HEK293 (cell line): ENCODE results near the gene SCYGR1.

ENCODE experiments used
- SCRT2 ChIP-seq: fragments of 450-650 bp; formaldehyde crosslinking; IDR thresholded peaks from 2 replicates; pipeline ENCODE4 v1.5.1; 2016; ENCODE audit warnings: missing biosample characterization, missing genetic modification characterization
- TSHZ1 ChIP-seq: fragments of 450-650 bp; formaldehyde crosslinking; IDR thresholded peaks from 2 replicates; pipeline ENCODE4 v1.5.1; 2016; ENCODE audit warnings: missing biosample characterization, missing genetic modification characterization, borderline replicate concordance
- ZFHX2 ChIP-seq: fragments of 450-650 bp; formaldehyde crosslinking; conservative IDR thresholded peaks from 2 replicates; pipeline ENCODE4 v1.5.1; 2016; ENCODE audit warnings: missing biosample characterization, missing genetic modification characterization
- ZNF10 ChIP-seq: fragments of 450-650 bp; formaldehyde crosslinking; IDR thresholded peaks from 2 replicates; pipeline ENCODE4 v1.5.1; 2017; ENCODE audit warnings: missing biosample characterization, missing genetic modification characterization
- ZNF211 ChIP-seq: fragments of 450-650 bp; formaldehyde crosslinking; IDR thresholded peaks from 2 replicates; pipeline ENCODE4 v1.5.1; 2016; ENCODE audit warnings: low read depth, missing biosample characterization, missing genetic modification characterization
- ZNF558 ChIP-seq: fragments of 450-650 bp; formaldehyde crosslinking; IDR thresholded peaks from 2 replicates; pipeline ENCODE4 v1.5.1; 2016; ENCODE audit warnings: missing biosample characterization, missing genetic modification characterization
- ZNF654 ChIP-seq: fragments of 450-650 bp; formaldehyde crosslinking; IDR thresholded peaks from 2 replicates; pipeline ENCODE4 v1.5.1; 2016; ENCODE audit warnings: low read depth, missing biosample characterization, missing genetic modification characterization
- ZNF670 ChIP-seq: fragments of 450-650 bp; formaldehyde crosslinking; IDR thresholded peaks from 2 replicates; pipeline ENCODE4 v1.5.1; 2016; ENCODE audit warnings: missing biosample characterization, missing genetic modification characterization, low read depth
- ZNF701 ChIP-seq: fragments of 450-650 bp; formaldehyde crosslinking; IDR thresholded peaks from 2 replicates; pipeline ENCODE4 v1.5.1; 2016; ENCODE audit warnings: missing biosample characterization, missing genetic modification characterization
- ZNF843 ChIP-seq: fragments of 450-650 bp; formaldehyde crosslinking; IDR thresholded peaks from 2 replicates; pipeline ENCODE4 v1.5.1; 2016; ENCODE audit warnings: missing biosample characterization, missing genetic modification characterization
- ZXDB ChIP-seq: fragments of 450-650 bp; formaldehyde crosslinking; IDR thresholded peaks from 2 replicates; pipeline ENCODE4 v1.5.1; 2016; ENCODE audit warnings: missing biosample characterization, missing genetic modification characterization
- TF ChIP-seq, protein P1 (sequence below): fragments of 450-650 bp; formaldehyde crosslinking; IDR thresholded peaks from 2 replicates; pipeline ENCODE4 v1.5.1; 2016; ENCODE audit warnings: missing biosample characterization, missing genetic modification characterization
- TF ChIP-seq, protein P2 (sequence below): fragments of 450-650 bp; formaldehyde crosslinking; IDR thresholded peaks from 2 replicates; pipeline ENCODE4 v1.5.1; 2016; ENCODE audit warnings: missing biosample characterization, missing genetic modification characterization
- TF ChIP-seq, protein P3 (sequence below): fragments of 450-650 bp; IDR thresholded peaks from 2 replicates; pipeline ENCODE4 v1.5.1; 2018; ENCODE audit warnings: missing biosample characterization, missing genetic modification characterization
- TF ChIP-seq, protein P4 (sequence below): fragments of 450-650 bp; formaldehyde crosslinking; conservative IDR thresholded peaks from 2 replicates; pipeline ENCODE4 v1.5.1; 2016; ENCODE audit warnings: low read depth, missing biosample characterization, missing genetic modification characterization
- TF ChIP-seq, protein P5 (sequence below): fragments of 450-650 bp; formaldehyde crosslinking; IDR thresholded peaks from 2 replicates; pipeline ENCODE4 v1.5.1; 2016; ENCODE audit warnings: missing biosample characterization, missing genetic modification characterization, low read depth

SCYGR1 gene

GRCh38 chr2:227406177-227407031 is 18.7 kb upstream of the SCYGR1 start (continued):
- TF ChIP-seq, protein P1, sequence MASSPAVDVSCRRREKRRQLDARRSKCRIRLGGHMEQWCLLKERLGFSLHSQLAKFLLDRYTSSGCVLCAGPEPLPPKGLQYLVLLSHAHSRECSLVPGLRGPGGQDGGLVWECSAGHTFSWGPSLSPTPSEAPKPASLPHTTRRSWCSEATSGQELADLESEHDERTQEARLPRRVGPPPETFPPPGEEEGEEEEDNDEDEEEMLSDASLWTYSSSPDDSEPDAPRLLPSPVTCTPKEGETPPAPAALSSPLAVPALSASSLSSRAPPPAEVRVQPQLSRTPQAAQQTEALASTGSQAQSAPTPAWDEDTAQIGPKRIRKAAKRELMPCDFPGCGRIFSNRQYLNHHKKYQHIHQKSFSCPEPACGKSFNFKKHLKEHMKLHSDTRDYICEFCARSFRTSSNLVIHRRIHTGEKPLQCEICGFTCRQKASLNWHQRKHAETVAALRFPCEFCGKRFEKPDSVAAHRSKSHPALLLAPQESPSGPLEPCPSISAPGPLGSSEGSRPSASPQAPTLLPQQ (tag by site-specific recombination): 0 out of 2 replicates have a peak, but pooled peaks have one; percentile 18
- peak; percentile 98 for TF ChIP-seq ZNF10 (tag by site-specific recombination)
- TF ChIP-seq, protein P2, sequence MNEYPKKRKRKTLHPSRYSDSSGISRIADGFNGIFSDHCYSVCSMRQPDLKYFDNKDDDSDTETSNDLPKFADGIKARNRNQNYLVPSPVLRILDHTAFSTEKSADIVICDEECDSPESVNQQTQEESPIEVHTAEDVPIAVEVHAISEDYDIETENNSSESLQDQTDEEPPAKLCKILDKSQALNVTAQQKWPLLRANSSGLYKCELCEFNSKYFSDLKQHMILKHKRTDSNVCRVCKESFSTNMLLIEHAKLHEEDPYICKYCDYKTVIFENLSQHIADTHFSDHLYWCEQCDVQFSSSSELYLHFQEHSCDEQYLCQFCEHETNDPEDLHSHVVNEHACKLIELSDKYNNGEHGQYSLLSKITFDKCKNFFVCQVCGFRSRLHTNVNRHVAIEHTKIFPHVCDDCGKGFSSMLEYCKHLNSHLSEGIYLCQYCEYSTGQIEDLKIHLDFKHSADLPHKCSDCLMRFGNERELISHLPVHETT: 0 out of 2 replicates have a peak, but pooled peaks have one; percentile 37
- TF ChIP-seq TSHZ1: no peak; the same call in 1 of the 2 replicates
- TF ChIP-seq ZXDB (tag by site-specific recombination): peak; percentile 27; the same call in 1 of the 2 replicates
- TF ChIP-seq, protein P3, sequence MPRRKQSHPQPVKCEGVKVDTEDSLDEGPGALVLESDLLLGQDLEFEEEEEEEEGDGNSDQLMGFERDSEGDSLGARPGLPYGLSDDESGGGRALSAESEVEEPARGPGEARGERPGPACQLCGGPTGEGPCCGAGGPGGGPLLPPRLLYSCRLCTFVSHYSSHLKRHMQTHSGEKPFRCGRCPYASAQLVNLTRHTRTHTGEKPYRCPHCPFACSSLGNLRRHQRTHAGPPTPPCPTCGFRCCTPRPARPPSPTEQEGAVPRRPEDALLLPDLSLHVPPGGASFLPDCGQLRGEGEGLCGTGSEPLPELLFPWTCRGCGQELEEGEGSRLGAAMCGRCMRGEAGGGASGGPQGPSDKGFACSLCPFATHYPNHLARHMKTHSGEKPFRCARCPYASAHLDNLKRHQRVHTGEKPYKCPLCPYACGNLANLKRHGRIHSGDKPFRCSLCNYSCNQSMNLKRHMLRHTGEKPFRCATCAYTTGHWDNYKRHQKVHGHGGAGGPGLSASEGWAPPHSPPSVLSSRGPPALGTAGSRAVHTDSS (tag by site-specific recombination): no peak
- TF ChIP-seq ZNF670: no peak
- TF ChIP-seq SCRT2 (tag by site-specific recombination): 0 out of 2 replicates have a peak, but pooled peaks have one; percentile 22
- TF ChIP-seq ZFHX2 (tag by site-specific recombination): no peak
- TF ChIP-seq, protein P4, sequence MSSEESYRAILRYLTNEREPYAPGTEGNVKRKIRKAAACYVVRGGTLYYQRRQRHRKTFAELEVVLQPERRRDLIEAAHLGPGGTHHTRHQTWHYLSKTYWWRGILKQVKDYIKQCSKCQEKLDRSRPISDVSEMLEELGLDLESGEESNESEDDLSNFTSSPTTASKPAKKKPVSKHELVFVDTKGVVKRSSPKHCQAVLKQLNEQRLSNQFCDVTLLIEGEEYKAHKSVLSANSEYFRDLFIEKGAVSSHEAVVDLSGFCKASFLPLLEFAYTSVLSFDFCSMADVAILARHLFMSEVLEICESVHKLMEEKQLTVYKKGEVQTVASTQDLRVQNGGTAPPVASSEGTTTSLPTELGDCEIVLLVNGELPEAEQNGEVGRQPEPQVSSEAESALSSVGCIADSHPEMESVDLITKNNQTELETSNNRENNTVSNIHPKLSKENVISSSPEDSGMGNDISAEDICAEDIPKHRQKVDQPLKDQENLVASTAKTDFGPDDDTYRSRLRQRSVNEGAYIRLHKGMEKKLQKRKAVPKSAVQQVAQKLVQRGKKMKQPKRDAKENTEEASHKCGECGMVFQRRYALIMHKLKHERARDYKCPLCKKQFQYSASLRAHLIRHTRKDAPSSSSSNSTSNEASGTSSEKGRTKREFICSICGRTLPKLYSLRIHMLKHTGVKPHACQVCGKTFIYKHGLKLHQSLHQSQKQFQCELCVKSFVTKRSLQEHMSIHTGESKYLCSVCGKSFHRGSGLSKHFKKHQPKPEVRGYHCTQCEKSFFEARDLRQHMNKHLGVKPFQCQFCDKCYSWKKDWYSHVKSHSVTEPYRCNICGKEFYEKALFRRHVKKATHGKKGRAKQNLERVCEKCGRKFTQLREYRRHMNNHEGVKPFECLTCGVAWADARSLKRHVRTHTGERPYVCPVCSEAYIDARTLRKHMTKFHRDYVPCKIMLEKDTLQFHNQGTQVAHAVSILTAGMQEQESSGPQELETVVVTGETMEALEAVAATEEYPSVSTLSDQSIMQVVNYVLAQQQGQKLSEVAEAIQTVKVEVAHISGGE: peak; percentile 89
- no peak for TF ChIP-seq ZNF843 (tag by site-specific recombination)
- TF ChIP-seq, protein P5, sequence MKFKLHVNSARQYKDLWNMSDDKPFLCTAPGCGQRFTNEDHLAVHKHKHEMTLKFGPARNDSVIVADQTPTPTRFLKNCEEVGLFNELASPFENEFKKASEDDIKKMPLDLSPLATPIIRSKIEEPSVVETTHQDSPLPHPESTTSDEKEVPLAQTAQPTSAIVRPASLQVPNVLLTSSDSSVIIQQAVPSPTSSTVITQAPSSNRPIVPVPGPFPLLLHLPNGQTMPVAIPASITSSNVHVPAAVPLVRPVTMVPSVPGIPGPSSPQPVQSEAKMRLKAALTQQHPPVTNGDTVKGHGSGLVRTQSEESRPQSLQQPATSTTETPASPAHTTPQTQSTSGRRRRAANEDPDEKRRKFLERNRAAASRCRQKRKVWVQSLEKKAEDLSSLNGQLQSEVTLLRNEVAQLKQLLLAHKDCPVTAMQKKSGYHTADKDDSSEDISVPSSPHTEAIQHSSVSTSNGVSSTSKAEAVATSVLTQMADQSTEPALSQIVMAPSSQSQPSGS (tag by site-specific recombination): 0 out of 2 replicates have a peak, but pooled peaks have one; percentile 20
- peak; percentile 97 for TF ChIP-seq ZNF654 (tag by site-specific recombination)
- TF ChIP-seq ZNF701: no peak
- no peak for TF ChIP-seq ZNF211 (tag by site-specific recombination)
- TF ChIP-seq ZNF558: no peak
